ENCODE data around the gene MOSPD3.

DNA sequence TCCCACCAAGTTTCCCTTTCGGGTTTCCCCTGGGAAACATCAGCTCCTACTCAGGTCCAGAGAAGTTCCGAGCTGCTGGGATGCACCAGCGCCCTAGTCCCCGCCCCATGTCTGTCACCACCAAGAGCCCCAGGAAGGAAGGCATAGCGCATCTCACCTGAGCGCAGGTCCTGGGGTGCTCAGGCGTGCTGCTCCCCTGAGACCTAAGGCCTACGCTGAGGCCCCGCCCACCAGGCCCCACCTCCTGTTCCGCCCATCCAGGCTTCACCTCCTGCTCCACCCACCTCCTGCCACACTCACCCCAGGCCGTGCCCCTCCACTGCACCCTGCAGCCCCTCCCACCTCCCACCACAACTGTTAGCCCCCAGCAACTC lies 30.2 kb downstream of the MOSPD3 start:
- TF ChIP-seq, protein P1, sequence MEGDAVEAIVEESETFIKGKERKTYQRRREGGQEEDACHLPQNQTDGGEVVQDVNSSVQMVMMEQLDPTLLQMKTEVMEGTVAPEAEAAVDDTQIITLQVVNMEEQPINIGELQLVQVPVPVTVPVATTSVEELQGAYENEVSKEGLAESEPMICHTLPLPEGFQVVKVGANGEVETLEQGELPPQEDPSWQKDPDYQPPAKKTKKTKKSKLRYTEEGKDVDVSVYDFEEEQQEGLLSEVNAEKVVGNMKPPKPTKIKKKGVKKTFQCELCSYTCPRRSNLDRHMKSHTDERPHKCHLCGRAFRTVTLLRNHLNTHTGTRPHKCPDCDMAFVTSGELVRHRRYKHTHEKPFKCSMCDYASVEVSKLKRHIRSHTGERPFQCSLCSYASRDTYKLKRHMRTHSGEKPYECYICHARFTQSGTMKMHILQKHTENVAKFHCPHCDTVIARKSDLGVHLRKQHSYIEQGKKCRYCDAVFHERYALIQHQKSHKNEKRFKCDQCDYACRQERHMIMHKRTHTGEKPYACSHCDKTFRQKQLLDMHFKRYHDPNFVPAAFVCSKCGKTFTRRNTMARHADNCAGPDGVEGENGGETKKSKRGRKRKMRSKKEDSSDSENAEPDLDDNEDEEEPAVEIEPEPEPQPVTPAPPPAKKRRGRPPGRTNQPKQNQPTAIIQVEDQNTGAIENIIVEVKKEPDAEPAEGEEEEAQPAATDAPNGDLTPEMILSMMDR (IDR thresholded peaks at IDR 0.05): no peak
- TF ChIP-seq POLR2A (IDR thresholded peaks at IDR 0.05) (no peak), POLR2AphosphoS5 (IDR thresholded peaks at IDR 0.05) (no peak)
